ENCODE measurements around the gene C10orf88. TPM values are rescaled to one million over a fixed set of nuclear protein-coding genes. Genes with fewer than 3 reads are reported as not detected.

The C10orf88 gene
- total and polyA plus RNA-seq, 2 of the 8 experiments (the other 6 are each of a cell fraction or from before 2014, with no cell fraction given) = 3.2 to 11.0 TPM

DNA sequence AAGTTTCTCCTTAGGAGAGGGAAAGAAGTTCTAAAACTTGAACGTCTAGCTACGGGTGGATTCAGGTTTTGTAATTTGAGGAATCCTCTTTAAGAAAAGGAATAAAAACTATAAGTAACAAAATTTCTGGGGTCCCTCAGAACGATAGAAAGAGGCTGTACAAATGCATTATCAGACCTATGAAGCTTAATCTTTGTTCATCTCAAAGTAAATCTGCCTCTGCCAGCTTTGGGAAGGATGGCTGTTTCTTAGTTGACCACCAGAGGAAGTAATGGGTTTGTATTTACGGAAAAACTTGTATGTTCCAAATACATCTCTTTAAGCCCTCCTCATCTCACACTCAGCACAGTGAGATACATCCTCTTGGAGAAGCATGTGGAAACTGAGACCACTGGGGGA, 27.0 kb upstream of the C10orf88 start:
- Histone ChIP-seq H3K23ac (ENCODE audit: insufficient read length) (no peak overlapping the region), H2BK120ac (replicated peaks; ENCODE audit: low read depth, low read length) (no peak overlapping the region), H3K4ac (replicated peaks; ENCODE audit: insufficient read length, low read depth, low read length) (no peak overlapping the region), H3K9me3 (ENCODE audit: insufficient read depth in 2 of 2, low read depth in 1 of 2, low read length in 1 of 2) (no peaks in the 10 kb centered on the region), H2AK5ac (ENCODE audit: low read depth, low read length) (no peak overlapping the region), H3K79me1 (ENCODE audit: low read depth, low read length) (no peaks in the 10 kb centered on the region), H2BK15ac (ENCODE audit: low read length) (no peak overlapping the region), H4K5ac (ENCODE audit: insufficient read length, low read depth, low read length) (no peak overlapping the region), H3K27me3 (replicated peaks in 1 of 4; ENCODE audit: control insufficient read depth in 3 of 4, extremely low read depth in 1 of 4, insufficient read depth in 3 of 4, low read length in 3 of 4) (no peaks in the 10 kb centered on the region), H3K79me2 (ENCODE audit: control insufficient read depth in 1 of 2, insufficient read depth in 2 of 2, low read length in 2 of 2) (no peaks in the 10 kb centered on the region), H2BK12ac (ENCODE audit: low read depth, low read length) (no peak overlapping the region), H3K27ac (ENCODE audit: low read depth, low read length) (no peak overlapping the region), H3K18ac (ENCODE audit: extremely low read depth, low read length) (no peak overlapping the region), H4K8ac (ENCODE audit: extremely low read depth, insufficient read depth, low read length) (no peak overlapping the region), H2AFZ (ENCODE audit: low read length) (0 out of 2 replicates have a peak overlapping the region, but pooled peaks have one; percentile 82), H2BK20ac (ENCODE audit: low read length) (no peak overlapping the region), H3K9ac (replicated peaks in 1 of 4; ENCODE audit: extremely low read depth in 1 of 4, low read depth in 3 of 4, low read length in 3 of 4) (no peak overlapping the region), H3K4me1 (replicated peaks in 1 of 4; ENCODE audit: control insufficient read depth in 3 of 4, insufficient read depth in 4 of 4, low read length in 3 of 4) (peaks cover 0 to 3% (median 0%) of the 10 kb centered on the region in 4 experiments; a peak in 2 of 7 replicates), H3K56ac (replicated peaks; ENCODE audit: insufficient read length, low read depth, low read length) (no peak overlapping the region), H3K14ac (ENCODE audit: insufficient read length) (no peak overlapping the region), H4K91ac (replicated peaks; ENCODE audit: insufficient read length, low read length) (no peak overlapping the region), H4K20me1 (replicated peaks in 1 of 2; ENCODE audit: control insufficient read depth in 1 of 2, insufficient read depth in 2 of 2, low read length in 2 of 2) (no peaks in the 10 kb centered on the region), H3K4me3 (ENCODE audit: extremely low read depth in 1 of 4, insufficient read depth in 2 of 4, low read depth in 3 of 4, low read length in 4 of 4) (peak overlapping the region; percentile 23 to 85 (median 52)), H3K4me2 (ENCODE audit: insufficient read depth in 1 of 2, low read depth in 2 of 2, low read length in 2 of 2) (peak overlapping the region; percentile 66 to 73), H3K23me2 (ENCODE audit: low read depth, low read length) (peaks cover 7% of the 10 kb centered on the region), H2BK5ac (ENCODE audit: low read depth, low read length) (no peak overlapping the region), H3K36me3 (ENCODE audit: control insufficient read depth in 2 of 4, insufficient read depth in 4 of 4, low read length in 3 of 4) (peaks cover 0 to 5% (median 0%) of the 10 kb centered on the region in 4 experiments; a peak in 1 of 8 replicates)
- CTCF ChIA-PET (ENCODE audit: partially characterized antibody) = interaction anchor here (0.7 to 3.4 kb wide), 22 partner anchors 9 to 242 kb away, joined by 3 to 31 read pairs (median 4); partner anchors contain the start of gene CUZD1
- POLR2A ChIA-PET (ENCODE audit: partially characterized antibody) = interaction anchor here (1.0 to 3.1 kb wide), 4 partner anchors 9 to 27 kb away, joined by 4 to 25 read pairs (median 8); partner anchors contain the start of genes ACADSB, C10orf88 and IKZF5
- FAIRE-seq (no peak), DNase-seq (ENCODE audit: low read depth in 1 of 2, low spot score in 2 of 2) (peak in 1 of 2 experiments; percentile 2)
- 50% methylated on average over 4 of the region's 4 CpGs; no CpG with 5 or more reads in 1 of the 2 experiments for WGBS, 2 experiments (ENCODE audit: extremely low coverage in 1 of 2, insufficient coverage in 1 of 2, insufficient read length in 1 of 2, insufficient replicate concordance in 2 of 2, low coverage in 1 of 2, low lambda C conversion rate in 2 of 2, missing lambda C conversion rate in 1 of 2)
- TF ChIP-seq, protein P1, sequence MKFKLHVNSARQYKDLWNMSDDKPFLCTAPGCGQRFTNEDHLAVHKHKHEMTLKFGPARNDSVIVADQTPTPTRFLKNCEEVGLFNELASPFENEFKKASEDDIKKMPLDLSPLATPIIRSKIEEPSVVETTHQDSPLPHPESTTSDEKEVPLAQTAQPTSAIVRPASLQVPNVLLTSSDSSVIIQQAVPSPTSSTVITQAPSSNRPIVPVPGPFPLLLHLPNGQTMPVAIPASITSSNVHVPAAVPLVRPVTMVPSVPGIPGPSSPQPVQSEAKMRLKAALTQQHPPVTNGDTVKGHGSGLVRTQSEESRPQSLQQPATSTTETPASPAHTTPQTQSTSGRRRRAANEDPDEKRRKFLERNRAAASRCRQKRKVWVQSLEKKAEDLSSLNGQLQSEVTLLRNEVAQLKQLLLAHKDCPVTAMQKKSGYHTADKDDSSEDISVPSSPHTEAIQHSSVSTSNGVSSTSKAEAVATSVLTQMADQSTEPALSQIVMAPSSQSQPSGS (IDR thresholded peaks at IDR 0.05; ENCODE audit: low read length) = no peak
- TF ChIP-seq, protein P2, sequence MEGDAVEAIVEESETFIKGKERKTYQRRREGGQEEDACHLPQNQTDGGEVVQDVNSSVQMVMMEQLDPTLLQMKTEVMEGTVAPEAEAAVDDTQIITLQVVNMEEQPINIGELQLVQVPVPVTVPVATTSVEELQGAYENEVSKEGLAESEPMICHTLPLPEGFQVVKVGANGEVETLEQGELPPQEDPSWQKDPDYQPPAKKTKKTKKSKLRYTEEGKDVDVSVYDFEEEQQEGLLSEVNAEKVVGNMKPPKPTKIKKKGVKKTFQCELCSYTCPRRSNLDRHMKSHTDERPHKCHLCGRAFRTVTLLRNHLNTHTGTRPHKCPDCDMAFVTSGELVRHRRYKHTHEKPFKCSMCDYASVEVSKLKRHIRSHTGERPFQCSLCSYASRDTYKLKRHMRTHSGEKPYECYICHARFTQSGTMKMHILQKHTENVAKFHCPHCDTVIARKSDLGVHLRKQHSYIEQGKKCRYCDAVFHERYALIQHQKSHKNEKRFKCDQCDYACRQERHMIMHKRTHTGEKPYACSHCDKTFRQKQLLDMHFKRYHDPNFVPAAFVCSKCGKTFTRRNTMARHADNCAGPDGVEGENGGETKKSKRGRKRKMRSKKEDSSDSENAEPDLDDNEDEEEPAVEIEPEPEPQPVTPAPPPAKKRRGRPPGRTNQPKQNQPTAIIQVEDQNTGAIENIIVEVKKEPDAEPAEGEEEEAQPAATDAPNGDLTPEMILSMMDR (IDR thresholded peaks at IDR 0.05; ENCODE audit: control extremely low read depth in 1 of 3, insufficient read depth in 1 of 3, low read depth in 1 of 3, low read length in 3 of 3) = peak in 2 of 3 experiments; percentile 22 to 56; a peak in 3 of 4 replicates
- TF ChIP-seq CHD1 (IDR thresholded peaks at IDR 0.05; ENCODE audit: low read depth, low read length) (no peak), RAD21 (IDR thresholded peaks at IDR 0.05 in 1 of 2, conservative IDR thresholded peaks at IDR 0.05 in 1 of 2; ENCODE audit: low read depth in 2 of 2, low read length in 2 of 2) (peak; percentile 35 to 48), SP1 (IDR thresholded peaks at IDR 0.05; ENCODE audit: low read depth, low read length) (no peak), CBX8 (IDR thresholded peaks at IDR 0.05; ENCODE audit: borderline replicate concordance, low read depth, low read length) (no peak), SIN3A (conservative IDR thresholded peaks at IDR 0.05 in 1 of 2, IDR thresholded peaks at IDR 0.05 in 1 of 2; ENCODE audit: low read depth in 1 of 2, low read length in 2 of 2) (no peak), YY1 (IDR thresholded peaks at IDR 0.05; ENCODE audit: low read depth, low read length) (no peak)
